ENCODE data around the gene GPATCH8. TPM values are rescaled to one million over a fixed set of nuclear protein-coding genes. Genes with fewer than 3 reads are reported as not detected.

GPATCH8 gene
- polyA plus RNA-seq, 3 donors = 8.8 to 15.9 (median 14.9) TPM

GRCh38 chr17:44358066-44358465, 145.1 kb downstream of the GPATCH8 start:
- peaks cover 7 to 21% of the 10 kb centered on the region in 2 donors for H3K4me1 ChIP-seq (ENCODE audit: control insufficient read depth in 1 of 2, insufficient read depth in 2 of 2, low read length in 2 of 2)
- no peak overlapping the region for H3K4me3 ChIP-seq (replicated peaks in 1 of 3; ENCODE audit: low read depth in 2 of 3, low read length in 3 of 3)
- peaks cover 6% of the 10 kb centered on the region for H4K20me1 ChIP-seq (ENCODE audit: insufficient read depth, low read length)
- TF ChIP-seq, protein P1, sequence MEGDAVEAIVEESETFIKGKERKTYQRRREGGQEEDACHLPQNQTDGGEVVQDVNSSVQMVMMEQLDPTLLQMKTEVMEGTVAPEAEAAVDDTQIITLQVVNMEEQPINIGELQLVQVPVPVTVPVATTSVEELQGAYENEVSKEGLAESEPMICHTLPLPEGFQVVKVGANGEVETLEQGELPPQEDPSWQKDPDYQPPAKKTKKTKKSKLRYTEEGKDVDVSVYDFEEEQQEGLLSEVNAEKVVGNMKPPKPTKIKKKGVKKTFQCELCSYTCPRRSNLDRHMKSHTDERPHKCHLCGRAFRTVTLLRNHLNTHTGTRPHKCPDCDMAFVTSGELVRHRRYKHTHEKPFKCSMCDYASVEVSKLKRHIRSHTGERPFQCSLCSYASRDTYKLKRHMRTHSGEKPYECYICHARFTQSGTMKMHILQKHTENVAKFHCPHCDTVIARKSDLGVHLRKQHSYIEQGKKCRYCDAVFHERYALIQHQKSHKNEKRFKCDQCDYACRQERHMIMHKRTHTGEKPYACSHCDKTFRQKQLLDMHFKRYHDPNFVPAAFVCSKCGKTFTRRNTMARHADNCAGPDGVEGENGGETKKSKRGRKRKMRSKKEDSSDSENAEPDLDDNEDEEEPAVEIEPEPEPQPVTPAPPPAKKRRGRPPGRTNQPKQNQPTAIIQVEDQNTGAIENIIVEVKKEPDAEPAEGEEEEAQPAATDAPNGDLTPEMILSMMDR (IDR thresholded peaks at IDR 0.05) = no peak
- peaks cover 2 to 3% of the 10 kb centered on the region in 2 donors for H3K36me3 ChIP-seq (replicated peaks in 1 of 2; ENCODE audit: control insufficient read depth in 1 of 2, insufficient read depth in 2 of 2, low read length in 2 of 2)
- no peaks in the 10 kb centered on the region for H3K79me2 ChIP-seq (ENCODE audit: insufficient read depth, low read length)
- Mint-ChIP-seq H3K27ac (peak overlapping the region in 1 of 7 donors; percentile 7), H3K36me3 (peaks cover 1 to 2% of the 10 kb centered on the region in 2 donors), H3K4me3 (no peak overlapping the region), H3K27me3 (ENCODE audit: low read depth in 3 of 3) (peaks cover 27 to 62% (median 33%) of the 10 kb centered on the region in 3 donors), H3K4me1 (peaks cover 5% of the 10 kb centered on the region), H3K9me3 (peaks cover 0 to 2% (median 2%) of the 10 kb centered on the region in 7 donors)
- no peaks in the 10 kb centered on the region for H3K9me3 ChIP-seq (replicated peaks in 1 of 2; ENCODE audit: control insufficient read depth in 1 of 2, insufficient read depth in 1 of 2, low read length in 2 of 2)
- intact Hi-C loops (cut with micrococcal nuclease) = no loop called here
- no peak overlapping the region for H2AFZ ChIP-seq (ENCODE audit: insufficient read depth, low read depth, low read length, poor library complexity, severe bottlenecking)
- H3K27ac ChIP-seq (ENCODE audit: low read depth in 1 of 2, low read length in 2 of 2) = no peak overlapping the region
- no peak for DNase-seq
- H3K9ac ChIP-seq (ENCODE audit: insufficient read depth, low read length, poor library complexity, severe bottlenecking) = no peak overlapping the region
- WGBS (ENCODE audit: insufficient coverage) = 99% methylated on average over 9 of the region's 9 CpGs
- H3K27me3 ChIP-seq (ENCODE audit: control insufficient read depth in 2 of 2, insufficient read depth in 2 of 2, low read length in 2 of 2) = peaks cover 9 to 36% of the 10 kb centered on the region in 2 donors
- H3K4me2 ChIP-seq (replicated peaks; ENCODE audit: extremely low read depth, low read length, poor library complexity, severe bottlenecking) = no peak overlapping the region

- no peak overlapping the region for H3K27ac Mint-ChIP-seq
- peaks cover 14% of the 10 kb centered on the region for H3K4me1 Mint-ChIP-seq
- peaks cover 16 to 46% (median 18%) of the 10 kb centered on the region in 3 donors for H3K27me3 Mint-ChIP-seq (ENCODE audit: low read depth in 3 of 3)
- no peaks in the 10 kb centered on the region for H3K79me2 ChIP-seq (ENCODE audit: insufficient read depth, low read length)
- no peak for DNase-seq
- H3K9me3 ChIP-seq (replicated peaks in 1 of 2; ENCODE audit: control insufficient read depth in 1 of 2, insufficient read depth in 1 of 2, low read length in 2 of 2) = no peaks in the 10 kb centered on the region
- H3K4me3 Mint-ChIP-seq = no peak overlapping the region
- H3K9me3 Mint-ChIP-seq = peaks cover 0 to 4% (median 0%) of the 10 kb centered on the region in 7 donors
- peaks cover 24% of the 10 kb centered on the region for H4K20me1 ChIP-seq (ENCODE audit: insufficient read depth, low read length)
- intact Hi-C loops (cut with micrococcal nuclease) = no loop called here
- H2AFZ ChIP-seq (ENCODE audit: insufficient read depth, low read depth, low read length, poor library complexity, severe bottlenecking) = no peak overlapping the region
- H3K27me3 ChIP-seq (ENCODE audit: control insufficient read depth in 2 of 2, insufficient read depth in 2 of 2, low read length in 2 of 2) = peaks cover 0 to 18% of the 10 kb centered on the region in 2 donors
- no peak overlapping the region for H3K9ac ChIP-seq (ENCODE audit: insufficient read depth, low read length, poor library complexity, severe bottlenecking)
- TF ChIP-seq, protein P1 (IDR thresholded peaks at IDR 0.05) = no peak
- WGBS (ENCODE audit: insufficient coverage) = 92% methylated on average over 11 of the region's 11 CpGs
- no peak overlapping the region for H3K4me2 ChIP-seq (replicated peaks; ENCODE audit: extremely low read depth, low read length, poor library complexity, severe bottlenecking)
- H3K36me3 ChIP-seq (replicated peaks in 1 of 2; ENCODE audit: control insufficient read depth in 1 of 2, insufficient read depth in 2 of 2, low read length in 2 of 2) = peaks cover 20 to 21% of the 10 kb centered on the region in 2 donors
- no peak overlapping the region for H3K4me3 ChIP-seq (replicated peaks in 1 of 3; ENCODE audit: low read depth in 2 of 3, low read length in 3 of 3)
- H3K27ac ChIP-seq (ENCODE audit: low read depth in 1 of 2, low read length in 2 of 2) = no peak overlapping the region
- H3K36me3 Mint-ChIP-seq = peaks cover 19 to 20% of the 10 kb centered on the region in 2 donors
- H3K4me1 ChIP-seq (ENCODE audit: control insufficient read depth in 1 of 2, insufficient read depth in 2 of 2, low read length in 2 of 2) = peaks cover 5 to 27% of the 10 kb centered on the region in 2 donors
Observed at GRCh38 chr17:44356241-44356640, 147.0 kb downstream of the GPATCH8 start.
